Stimulated activated CD8-positive, alpha-beta memory T cell treated with anti-CD3 and anti-CD28 coated beads, Interleukin-4, amount 100 ng/mL, for 1 hour (primary cell): ENCODE results near the gene C1QTNF2.
"Not testable (repeated sequence)": the region's sequence is repeated elsewhere in the genome, so short reads cannot be mapped to it uniquely, and the experiment has no call there.

Source experiments
- DNase-seq, 2 donors: peaks; one replicate each; pipeline ENCODE4 v3.0.0-alpha.2; 2020; ENCODE audit warnings: low read depth in 2 of 2, low spot score in 1 of 2

C1QTNF2 gene

GRCh38 chr5:160342413-160342941, 27.9 kb downstream of the C1QTNF2 start:
- DNase-seq, result no peak

GRCh38 chr5:160341309-160341870, 29.0 kb downstream of the C1QTNF2 start:
- no peak for DNase-seq

GRCh38 chr5:160340513-160340912, 29.9 kb downstream of the C1QTNF2 start:
- DNase-seq, result not testable (repeated sequence)

GRCh38 chr5:160339406-160340130, 30.9 kb downstream of the C1QTNF2 start:
- no peak for DNase-seq

- DNase-seq, result not testable (repeated sequence)
These were observed 35.7 kb downstream of the C1QTNF2 start for GRCh38 chr5:160334716-160335115.

GRCh38 chr5:160333721-160334120, 36.7 kb downstream of the C1QTNF2 start:
- no peak for DNase-seq

GRCh38 chr5:160330212-160330611, 40.2 kb downstream of the C1QTNF2 start:
- no peak for DNase-seq

GRCh38 chr5:160327818-160328217, 42.6 kb downstream of the C1QTNF2 start:
- DNase-seq, result no peak

- DNase-seq, result no peak
These were observed 43.4 kb downstream of the C1QTNF2 start for GRCh38 chr5:160326981-160327380.

GRCh38 chr5:160325716-160326115, 44.7 kb downstream of the C1QTNF2 start:
- DNase-seq, result no peak

- no peak for DNase-seq
These were observed 45.5 kb downstream of the C1QTNF2 start for GRCh38 chr5:160324886-160325285.

GRCh38 chr5:160318409-160318808, 52.0 kb downstream of the C1QTNF2 start:
- DNase-seq, result no peak

- DNase-seq, result no peak
These were observed 53.0 kb downstream of the C1QTNF2 start for GRCh38 chr5:160317434-160317833.

- DNase-seq, result no peak
These were observed 54.5 kb downstream of the C1QTNF2 start for GRCh38 chr5:160315968-160316367.

- no peak for DNase-seq
These were observed 57.3 kb downstream of the C1QTNF2 start for GRCh38 chr5:160312960-160313727.

- DNase-seq, result no peak
These were observed 58.1 kb downstream of the C1QTNF2 start, which contains the start of gene CCNJL for GRCh38 chr5:160312134-160312959. Gene CCNJL (minus strand): TSS chr5:160312564. CDS start chr5:160311923, 641 bp downstream.

- no peak for DNase-seq
These were observed 58.8 kb downstream of the C1QTNF2 start for GRCh38 chr5:160311491-160312133.

GRCh38 chr5:160310552-160311295, 59.7 kb downstream of the C1QTNF2 start:
- DNase-seq, result no peak

- DNase-seq, result no peak
These were observed 60.3 kb downstream of the C1QTNF2 start for GRCh38 chr5:160310140-160310539.

- no peak for DNase-seq
These were observed 63.7 kb downstream of the C1QTNF2 start for GRCh38 chr5:160306696-160307095.
